ENCODE measurements around the gene ALDH1A2.

DNA sequence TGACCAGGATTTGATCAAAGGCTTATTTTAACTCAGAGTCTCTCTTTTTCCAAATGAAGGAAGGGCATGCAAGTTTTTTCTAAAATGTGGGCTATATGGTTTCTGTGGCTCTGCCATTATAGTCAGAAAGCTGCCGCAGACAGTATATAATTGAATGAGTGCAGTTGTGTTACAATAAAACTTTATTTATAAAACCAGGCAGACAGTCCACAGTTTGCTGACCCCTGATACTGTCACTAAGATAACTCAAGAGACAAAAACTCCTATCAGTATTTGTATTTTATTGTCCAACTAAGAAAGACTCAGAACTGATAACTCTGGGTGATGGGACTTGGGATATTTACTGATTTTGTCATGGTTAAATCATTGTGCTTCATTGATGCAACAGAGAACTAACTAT, 4.9 kb downstream of the ALDH1A2 start:
- TF ChIP-seq, protein P1, sequence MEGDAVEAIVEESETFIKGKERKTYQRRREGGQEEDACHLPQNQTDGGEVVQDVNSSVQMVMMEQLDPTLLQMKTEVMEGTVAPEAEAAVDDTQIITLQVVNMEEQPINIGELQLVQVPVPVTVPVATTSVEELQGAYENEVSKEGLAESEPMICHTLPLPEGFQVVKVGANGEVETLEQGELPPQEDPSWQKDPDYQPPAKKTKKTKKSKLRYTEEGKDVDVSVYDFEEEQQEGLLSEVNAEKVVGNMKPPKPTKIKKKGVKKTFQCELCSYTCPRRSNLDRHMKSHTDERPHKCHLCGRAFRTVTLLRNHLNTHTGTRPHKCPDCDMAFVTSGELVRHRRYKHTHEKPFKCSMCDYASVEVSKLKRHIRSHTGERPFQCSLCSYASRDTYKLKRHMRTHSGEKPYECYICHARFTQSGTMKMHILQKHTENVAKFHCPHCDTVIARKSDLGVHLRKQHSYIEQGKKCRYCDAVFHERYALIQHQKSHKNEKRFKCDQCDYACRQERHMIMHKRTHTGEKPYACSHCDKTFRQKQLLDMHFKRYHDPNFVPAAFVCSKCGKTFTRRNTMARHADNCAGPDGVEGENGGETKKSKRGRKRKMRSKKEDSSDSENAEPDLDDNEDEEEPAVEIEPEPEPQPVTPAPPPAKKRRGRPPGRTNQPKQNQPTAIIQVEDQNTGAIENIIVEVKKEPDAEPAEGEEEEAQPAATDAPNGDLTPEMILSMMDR (IDR thresholded peaks at IDR 0.05): no peak
- TF ChIP-seq POLR2A (IDR thresholded peaks at IDR 0.05): no peak
